DMS53 treated with DMSO at 0.1 percent for 48 hours (cell line): ENCODE data around the gene SEC61B.
"Not testable (repeated sequence)": the region's sequence is repeated elsewhere in the genome, so short reads cannot be mapped to it uniquely, and the experiment has no call there.

Experiments
- DNase-seq: peaks from one replicate; lab custom pipeline; 2025; ENCODE audit not compliant: unreplicated experiment; lab: John Stamatoyannopoulos, UW

The SEC61B gene

DNA sequence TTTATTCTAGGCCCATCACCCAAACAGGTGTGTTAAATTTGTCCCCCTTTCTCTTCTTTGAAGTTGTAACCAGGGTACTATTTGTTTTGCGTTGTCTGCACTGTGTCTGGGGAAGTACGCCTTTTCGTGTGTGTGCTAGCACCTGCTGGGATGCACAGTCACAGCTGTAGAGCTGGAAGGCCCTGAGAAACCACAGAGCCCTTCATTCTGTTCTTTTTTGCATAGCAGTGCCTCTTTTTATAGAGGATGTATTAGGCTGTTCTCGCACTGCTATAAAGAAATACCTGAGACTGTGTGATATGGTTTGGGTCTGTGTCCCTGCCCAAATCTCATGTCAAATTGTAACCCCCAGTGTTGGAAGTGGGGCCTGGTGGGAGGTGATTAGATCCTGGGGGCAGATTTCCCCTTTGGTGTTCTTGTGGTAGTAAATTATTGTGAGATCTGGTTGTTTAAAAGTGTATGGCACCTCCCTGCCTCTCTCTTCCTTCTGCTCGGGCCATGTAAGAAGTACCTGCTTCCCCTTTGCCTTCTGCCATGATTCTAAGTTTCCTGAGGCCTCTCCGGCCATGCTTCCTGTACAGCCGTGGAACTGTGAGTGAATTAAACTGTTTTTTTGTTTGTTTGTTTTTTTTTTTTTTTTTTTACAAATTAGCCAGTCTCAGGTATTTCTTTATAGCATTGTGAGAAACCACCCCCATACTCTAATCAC, 14.0 kb downstream of the SEC61B start:
- no peak for DNase-seq

DNA sequence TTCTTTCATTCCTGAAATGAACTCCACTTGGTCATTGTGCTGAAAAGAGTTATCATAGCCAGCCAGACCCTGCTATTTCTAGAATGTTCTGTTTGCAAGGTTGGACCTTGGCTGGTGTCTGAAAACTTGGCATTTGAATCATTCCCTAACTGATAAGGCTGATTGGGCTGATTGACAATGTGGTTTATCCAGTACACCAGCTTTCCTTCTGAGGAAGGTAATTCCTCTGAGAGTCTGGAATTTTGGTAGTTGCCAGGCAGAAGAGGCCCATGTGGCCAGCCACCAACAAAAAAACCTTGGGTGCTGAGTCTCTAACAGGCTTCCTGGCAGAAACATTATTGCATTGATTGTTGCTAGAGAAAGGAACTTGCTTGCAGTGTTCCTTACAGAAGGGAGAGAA, 15.3 kb downstream of the SEC61B start:
- no peak for DNase-seq

DNA sequence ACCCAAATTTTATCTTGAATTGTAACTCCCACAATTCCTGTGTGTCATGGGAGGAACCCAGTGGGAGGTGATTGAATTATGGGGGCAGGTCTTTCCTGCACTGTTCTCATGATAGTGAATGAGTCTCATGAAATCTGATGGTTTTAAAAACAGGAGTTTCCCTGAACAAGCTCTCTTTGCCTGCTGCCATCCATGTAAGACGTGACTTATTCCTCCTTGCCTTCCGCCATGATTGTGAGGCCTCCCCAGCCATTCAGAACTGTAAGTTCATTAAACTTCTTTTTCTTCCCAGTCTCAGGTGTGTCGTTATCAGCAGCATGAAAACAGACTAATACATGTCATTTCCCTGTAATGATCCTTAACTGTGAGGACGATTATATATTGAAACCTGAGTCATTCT, 15.8 kb downstream of the SEC61B start:
- DNase-seq = not testable (repeated sequence)

DNA sequence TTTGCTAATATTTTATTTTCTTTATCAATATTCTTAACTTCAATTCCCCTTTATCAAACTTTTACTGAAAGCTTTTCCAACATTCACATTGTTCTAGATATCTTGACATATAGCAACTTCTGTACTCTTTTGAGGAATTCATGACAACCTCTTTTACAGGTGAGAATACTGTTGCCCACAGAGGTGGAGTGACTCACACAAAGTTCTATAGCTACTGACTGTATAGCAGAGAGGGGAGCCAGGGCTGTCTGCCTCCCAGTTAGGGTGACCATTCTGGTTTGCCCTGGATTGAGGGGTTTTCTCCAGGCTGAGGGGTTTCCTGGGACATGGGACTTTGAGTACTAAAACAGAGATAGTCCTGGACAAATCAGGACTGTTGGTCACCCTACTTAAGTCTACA, 16.2 kb downstream of the SEC61B start:
- DNase-seq = no peak

DNA sequence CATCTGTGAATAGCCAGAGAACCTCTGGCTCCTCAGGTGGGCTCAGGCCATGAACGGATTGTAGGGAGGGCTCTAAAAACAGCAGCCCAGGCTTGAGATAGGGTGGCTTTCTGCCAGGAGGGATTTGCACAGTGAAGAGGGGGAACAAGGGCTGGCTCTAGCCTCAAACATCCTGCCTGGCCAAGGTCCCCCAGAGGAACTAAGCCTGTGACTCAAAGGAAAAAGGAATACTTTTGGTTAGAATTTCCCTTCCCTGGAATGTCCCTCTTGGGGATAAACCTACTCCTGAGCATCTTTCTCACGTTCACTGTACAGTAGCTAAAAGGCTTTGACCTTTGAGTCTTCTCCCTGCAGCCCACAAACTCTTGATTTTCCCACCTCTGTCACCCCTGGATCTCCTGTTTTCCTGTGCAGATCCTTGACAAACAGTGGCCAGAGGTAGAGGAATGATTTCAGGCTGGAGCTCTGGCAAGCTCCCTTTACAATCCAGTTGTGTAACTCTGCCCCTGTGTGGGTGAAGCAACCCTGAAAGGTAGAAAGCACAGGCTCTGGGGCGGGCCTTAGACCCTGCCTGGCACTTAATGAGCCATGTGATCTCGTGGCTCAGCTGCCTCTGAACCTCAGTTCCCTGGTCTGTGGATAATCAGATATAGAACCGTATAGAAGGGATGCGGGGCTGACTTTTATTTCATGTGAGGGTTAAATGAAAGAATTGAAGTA, 17.4 kb downstream of the SEC61B start:
- DNase-seq = no peak

DNA sequence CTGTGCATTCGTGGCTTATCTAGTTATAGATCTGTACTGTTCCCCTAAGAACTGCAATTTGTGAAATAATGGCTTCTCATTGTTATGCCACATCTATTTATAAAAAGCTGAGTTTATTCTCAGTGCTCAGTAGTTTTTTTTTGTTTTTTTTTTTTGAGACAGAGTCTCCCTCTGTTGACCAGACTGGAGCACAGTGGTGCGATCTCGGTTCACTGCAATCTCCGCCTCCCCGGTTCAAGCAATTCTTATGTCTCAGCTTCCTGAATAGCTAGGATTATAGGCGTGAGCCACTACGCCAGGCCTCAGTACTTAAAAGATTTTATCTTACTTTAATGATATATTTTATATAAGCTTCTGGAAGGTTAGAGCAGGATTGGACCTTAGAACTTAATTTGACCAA, 19.0 kb downstream of the SEC61B start:
- no peak for DNase-seq

DNA sequence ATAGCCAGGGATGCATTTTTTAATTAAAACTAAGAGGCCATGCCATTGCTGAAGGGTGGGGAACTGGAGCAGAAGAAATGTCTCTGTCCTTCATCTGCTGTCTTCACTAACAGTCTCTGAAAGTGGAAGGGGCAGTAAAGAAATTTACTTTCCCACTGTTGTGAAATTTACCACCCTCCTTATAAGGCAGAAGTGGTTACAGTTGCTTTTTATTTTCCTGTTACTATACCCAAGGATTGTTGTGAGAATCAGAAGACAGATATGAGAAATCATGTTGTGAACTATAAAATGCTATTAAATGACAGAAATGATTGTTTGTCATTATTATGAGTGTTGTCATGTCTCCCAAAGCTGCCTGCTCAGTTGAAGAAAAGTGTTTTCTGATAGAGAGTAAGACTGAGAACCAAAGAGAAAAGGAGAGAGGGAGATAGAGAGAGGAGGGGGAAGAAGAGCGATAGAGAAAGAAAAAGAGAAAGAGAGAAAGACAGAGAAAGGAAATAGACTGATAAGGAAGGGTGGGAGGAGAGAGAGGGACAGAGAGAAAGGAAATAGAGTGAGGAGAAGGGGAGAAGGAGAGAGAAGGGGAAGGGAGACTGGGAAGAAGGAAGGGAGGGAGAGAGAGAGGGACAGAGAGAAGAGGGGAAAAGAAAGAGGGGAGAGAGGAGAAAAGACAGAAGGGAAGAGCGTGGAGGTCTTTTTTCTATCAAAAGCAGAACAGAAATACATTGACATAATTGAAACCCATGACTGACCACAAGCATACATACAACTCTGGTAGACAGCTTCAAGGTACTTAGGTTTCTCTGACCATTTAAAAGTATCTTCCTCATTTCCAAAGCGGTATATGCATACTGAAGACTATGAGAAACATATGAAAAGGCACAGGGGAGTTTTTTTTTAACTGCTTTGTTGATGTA, 22.5 kb downstream of the SEC61B start:
- DNase-seq = no peak

DNA sequence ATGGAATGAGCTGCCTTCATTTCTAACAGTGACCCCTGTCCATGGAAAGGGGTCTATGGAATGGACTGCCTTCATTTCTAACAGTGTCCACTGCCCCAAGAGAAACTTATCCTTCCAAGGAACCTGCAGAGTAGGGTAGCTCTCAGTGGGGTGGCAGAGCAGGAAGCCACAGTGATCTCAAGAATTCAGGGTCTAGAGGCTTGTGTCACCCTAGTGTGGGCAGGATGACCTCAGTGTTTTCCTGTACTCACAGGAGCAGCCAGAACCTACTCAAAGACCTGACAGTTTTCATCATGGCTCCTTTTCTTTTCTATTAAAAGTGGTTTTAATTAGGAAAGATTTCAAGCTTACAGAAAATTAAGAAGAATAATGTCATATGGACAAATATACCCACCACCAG, 27.5 kb downstream of the SEC61B start:
- no peak for DNase-seq

DNA sequence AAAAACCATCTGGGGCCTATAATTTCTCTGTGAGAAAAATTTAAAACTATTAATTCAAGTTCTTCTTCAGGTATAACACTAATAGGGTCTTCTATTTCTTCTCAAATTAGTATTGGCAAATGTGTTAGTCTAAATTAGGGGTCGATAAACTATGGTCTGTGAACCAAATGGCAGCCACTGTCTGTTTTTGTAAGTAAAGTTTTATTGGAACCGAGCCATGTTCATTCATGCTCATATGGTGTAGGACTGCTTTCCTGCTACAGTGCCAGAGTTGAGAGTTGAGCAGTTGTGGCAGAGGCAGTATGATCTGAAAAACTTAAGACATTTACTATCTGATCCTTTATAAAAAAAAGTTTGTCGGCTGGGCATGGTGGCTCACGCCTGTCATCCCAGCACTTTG, 29.1 kb downstream of the SEC61B start:
- no peak for DNase-seq

DNA sequence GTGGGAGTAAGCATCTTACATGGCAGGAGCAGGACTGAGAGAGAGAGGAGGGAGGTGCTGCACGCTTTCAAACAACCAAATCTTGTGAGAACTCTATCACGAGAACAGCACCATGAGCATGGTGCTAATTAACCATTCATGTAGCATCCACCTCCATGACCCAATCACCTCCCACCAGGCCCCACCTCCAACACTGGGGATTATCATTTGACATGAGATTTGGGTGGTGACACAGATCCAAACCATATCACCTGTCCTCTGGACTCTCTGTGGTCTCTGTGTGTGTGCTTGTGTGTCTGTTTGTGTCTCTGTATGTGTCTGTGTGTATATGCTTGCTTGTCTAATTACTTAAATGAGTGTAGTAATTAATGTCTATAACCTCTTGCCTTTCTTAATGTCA, 31.1 kb downstream of the SEC61B start:
- DNase-seq = no peak

DNA sequence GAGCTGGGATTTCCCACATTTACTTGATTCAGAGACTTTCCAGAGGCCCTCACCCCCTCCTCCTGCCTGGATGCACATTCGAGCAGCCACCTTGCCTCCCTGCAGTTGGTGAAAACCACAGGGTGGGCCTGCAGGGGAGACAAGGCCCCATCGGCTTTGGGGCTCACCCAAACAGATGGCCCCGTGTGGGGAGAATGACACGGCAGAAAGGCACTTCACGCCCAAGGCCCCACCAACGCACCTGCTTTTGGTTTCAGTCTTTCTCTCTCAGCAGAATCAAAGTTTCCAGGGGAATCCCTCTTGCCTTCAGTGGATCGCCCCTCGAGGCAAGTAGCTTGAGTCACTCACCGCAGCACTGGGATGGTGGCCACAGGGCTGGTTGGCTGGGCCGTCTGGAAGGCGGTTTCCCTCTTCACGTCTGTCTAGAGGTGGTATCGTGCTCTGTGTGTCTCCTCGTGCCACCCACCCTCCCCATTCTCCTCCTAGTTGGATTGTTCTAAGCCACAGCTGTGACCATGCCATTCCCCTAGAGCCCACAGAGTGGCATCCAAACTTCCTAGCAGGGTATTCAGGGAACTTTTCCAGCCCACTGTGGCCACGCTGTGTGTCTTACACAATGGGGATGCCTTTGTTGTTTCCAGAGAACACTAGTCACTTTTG, 31.8 kb downstream of the SEC61B start:
- no peak for DNase-seq

DNA sequence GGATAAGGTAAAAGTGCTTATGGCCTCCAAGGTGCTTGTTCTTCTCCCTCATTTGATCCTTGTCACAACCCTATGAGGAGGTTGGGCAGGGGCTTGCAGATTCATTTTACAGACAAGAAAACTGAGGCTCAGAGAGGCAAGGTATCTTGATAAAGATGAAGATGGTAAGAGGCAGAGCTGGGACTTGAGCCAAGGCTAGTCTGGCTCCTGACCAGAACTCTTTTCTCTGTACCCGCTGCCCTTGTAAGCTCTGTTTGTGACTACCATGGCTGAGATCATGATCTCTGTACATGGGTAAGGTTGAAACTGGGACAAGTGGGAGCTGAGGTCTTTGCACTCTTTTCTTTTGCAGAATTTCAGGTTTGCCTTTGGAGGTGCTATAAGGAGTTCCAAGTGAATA, 33.6 kb downstream of the SEC61B start:
- DNase-seq = no peak

DNA sequence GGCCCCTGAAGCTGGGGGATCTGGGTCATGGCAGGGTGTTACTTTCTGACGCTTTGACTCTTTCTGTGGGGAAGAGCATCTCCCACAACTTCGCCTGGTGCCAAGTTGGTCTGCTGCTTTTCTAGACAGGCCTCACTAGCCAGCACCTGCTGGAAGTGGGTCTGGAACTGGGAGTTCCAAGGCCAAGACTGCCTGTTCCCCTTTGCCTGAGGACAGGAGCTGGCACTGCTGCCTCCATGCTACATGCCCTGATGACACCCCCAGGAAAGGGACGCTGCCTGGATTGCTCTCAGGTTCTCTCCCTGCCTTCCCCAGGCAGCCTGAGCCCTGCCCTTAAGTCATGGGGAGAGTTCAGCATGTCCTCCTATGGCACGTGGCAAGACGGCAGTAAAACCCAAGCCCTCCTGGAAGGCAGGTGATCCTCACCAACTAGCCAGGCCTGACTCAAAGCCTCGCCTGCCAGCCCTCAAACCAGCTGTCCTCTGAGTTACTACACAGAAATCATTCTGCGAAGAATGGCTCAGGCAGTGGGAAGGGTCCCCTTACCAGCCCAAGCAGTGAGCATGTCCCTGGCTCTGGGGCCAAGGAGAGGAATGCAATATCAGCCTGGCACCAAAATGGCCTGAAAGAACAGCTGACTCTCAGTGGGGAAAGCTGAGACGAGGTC, 35.8 kb downstream of the SEC61B start:
- no peak for DNase-seq

DNA sequence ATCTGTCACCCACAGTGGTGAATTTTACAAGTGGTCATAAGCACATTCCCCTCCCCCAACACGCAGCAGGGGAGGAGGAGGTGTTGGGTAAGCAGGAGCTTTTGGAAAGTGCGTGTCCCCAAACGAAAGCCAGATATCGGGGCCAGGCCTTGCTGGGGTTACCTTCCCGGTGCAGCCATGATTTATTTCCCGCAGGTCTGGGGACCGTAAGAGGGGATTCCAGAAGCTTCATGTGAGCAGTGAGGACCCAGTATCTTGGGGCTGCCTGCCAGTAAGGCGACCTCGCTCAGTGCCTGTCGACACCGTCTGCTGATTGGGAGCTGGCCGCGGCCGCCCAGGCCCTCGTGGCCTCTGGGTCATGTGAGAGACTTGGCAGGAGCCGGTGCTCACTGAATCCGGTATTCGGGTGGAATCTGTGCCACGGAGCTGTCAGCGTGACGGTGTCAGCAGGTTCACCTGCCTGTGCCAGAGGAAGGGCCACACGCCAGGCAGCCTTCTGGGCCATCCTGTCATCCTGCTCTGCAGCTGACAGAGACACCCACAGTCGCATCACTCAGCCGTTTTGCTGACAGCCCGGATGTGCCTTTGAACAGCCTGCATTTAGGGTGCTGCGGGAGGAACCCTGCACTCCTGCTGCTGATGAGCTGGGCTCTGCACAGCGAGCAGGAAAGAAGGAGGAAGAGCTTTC, 37.3 kb downstream of the SEC61B start:
- peak; percentile 41 for DNase-seq

DNA sequence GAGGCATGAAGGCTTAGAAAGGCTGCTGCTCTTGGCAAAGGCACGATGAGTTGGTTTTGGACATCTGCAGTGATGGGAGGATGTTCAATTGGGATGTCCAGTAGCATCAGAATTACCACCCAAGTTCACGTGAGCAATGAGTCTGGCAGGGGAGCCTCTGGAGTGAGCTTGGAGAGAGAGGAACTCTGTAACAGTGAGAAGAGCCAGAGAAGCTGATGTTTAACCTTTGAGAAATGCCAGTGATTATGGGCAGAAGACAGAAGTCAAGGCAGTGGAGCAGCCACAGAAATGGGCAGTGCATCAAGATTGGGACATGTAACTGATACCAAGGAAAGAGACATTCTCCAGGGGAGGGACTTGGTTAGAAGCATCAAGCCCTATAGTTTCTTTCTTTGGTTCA, 39.8 kb downstream of the SEC61B start:
- DNase-seq = no peak

DNA sequence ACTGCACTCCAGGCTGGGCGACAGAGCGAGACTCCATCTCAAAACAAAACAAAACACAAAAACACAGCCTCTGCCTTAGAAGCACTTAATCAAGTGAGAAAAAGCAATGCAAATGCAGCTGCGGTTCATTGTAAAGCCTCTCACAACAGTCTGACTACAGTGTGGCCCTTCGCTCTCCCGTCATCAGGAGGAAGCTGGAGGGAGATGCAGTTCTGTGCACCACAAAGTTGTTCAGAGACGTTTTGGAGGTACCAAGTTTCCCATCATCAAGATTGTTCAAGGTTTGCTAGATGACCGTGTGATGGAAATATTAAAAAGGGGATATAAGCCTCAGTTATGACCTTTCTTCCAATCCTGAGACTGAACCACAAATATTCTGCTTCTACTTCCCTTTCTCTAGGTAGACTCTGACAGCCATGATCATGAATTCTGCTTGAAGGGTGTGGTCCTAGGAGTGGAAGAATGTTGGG, 40.9 kb downstream of the SEC61B start:
- DNase-seq = no peak

DNA sequence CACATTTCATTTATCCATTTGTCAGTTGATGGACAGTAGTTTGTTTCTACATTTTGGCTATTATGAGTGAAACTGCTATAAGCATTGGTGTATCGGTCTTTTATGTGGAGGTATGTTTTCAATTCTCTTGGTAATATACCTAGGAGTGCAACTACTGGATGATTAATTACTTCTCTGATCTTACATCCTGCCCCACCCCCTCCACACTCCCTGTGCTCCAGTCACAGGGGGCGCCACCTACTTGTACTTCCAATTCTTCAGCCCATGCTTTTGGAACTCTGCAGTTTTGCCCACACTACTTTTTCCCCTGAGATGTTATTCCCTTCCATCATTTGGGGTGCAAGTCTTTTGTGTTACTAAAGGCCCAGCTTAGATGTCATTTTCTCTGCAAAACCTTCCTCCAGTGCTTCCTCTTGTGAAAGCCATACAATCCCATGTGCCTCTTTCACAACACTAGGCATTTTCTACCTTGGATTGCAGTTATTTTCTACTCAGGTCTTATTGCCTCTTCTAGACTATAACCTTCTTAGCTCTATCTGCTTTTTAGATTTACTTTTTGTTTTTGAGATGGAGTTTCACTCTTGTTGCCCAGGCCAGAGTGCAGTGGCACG, 42.1 kb downstream of the SEC61B start:
- no peak for DNase-seq

DNA sequence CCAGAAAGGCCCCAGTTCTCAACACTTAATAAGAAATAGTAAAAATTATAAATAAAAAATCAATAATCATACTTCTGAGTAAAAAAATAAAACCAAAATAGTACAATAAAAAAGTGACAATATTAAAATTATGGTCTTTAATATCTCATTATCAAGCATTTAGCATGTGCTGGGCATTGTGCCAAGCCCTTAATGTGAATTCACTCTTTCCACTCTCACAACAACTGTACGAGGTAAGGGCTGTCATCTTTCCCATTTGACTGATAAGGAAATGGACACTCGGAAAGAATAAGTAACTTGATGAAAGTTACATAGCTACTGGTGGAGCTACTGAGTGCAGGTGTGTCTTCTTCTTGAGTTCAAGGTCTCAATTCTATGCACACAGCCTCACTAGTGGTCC, 43.6 kb downstream of the SEC61B start:
- DNase-seq = no peak

DNA sequence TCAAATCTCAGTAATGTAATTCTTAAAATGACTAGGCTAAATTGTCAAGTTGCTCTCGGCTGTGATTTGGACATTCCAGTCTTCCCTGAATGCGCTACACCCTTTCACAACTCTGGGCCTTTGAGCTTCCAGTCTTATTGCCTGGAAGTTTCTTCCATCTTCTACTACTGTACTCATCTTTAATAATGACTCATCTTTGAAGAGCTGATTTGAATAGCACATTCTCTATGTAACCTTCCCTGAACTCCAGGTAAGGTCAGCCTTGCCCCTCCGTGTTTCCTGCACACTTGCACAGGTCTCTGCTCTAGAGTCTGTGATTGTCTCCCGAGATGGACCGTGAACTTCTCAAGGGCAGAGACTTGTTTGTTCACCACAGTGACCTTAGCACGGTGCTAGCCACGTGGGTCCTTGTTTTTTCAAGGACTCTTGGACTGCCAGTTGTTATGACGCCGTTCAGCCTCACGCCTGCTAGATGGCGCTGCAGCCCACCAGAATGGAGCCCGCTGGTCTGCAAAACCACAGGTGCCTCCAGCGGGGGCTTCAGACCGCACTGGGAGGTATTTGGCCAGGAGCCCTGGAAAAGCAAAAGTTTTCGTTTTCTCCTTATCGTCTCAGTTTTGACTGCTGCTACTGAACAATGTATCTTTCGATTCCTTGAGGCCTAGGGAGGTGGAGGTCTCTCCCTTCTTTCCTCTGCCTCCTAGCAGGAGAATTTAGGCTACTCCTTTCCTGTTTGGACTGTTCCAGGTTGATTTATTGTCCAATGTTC, 44.4 kb downstream of the SEC61B start:
- peak; percentile 53 for DNase-seq
